ENCODE results near the gene PPFIBP1.
"Not testable (repeated sequence)": the region's sequence is repeated elsewhere in the genome, so short reads cannot be mapped to it uniquely, and the experiment has no call there.

PPFIBP1 gene

DNA sequence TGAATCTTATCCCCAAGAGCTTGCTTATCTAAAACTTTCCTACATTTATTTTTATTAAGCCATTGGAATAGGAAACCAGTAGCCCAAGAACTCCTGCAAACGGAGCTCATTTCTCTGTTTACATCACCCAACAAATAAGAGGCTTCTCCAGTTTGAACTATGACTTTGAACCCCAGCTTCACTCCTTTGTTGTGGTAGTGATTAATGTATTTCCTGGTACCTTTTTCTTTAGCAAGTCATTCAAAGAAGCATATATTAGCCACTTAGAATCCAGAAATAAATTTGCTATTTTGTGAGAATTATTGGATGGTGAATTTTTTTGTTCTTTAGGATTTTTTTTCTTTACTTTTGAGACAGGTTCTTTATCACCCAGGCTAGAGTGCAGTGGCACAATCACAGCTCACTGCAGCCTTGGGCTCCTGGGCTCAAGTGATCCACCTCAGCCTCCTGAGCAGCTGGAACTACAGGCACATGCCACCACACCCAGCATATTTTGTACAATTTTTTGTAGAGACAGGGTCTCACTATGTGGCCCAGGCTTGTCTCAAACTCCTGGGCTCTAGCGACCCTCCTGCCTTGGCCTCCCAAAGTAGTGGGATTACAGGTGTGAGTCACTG lies 104.0 kb downstream of the PPFIBP1 start:
- DNase-seq (ENCODE audit: low spot score) = not testable (repeated sequence)

DNA sequence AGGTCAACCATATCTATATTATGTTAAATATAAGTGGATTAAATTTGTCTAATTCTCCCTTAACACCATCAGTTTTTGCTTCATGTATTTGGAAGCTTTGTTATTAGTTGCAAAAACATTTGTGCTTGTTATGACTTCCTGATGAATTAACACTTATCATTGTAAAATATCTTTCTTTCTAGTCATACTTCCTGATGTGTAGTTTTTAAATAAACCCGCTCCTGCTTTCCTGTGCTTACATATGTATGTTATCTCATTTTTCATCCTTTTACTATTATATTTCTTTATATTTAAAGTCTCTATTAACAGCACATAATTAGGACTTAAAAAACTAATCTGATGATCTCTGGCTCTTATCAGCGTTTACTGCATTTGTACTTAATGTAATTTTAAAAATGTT lies 106.2 kb downstream of the PPFIBP1 start:
- not testable (repeated sequence) for DNase-seq (ENCODE audit: low spot score)

DNA sequence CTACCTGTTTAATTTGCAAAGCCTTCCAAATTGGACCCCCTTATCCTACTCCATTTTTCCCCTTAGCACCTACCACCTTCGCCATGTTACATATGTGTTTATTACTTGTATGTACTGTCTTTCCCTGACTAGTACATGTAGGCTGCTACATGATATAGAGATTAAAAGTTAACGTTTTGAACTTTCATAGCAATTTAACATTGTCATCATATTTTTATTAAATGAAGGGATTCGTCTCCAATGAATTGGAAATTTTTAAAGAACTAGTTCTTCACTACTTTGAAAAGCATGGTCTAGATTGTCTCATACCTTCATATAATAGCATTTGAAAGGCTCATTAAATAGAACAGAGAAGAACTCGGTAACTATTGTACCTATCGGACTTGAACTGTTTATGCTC lies 107.4 kb downstream of the PPFIBP1 start:
- no peak for DNase-seq (ENCODE audit: low spot score)

DNA sequence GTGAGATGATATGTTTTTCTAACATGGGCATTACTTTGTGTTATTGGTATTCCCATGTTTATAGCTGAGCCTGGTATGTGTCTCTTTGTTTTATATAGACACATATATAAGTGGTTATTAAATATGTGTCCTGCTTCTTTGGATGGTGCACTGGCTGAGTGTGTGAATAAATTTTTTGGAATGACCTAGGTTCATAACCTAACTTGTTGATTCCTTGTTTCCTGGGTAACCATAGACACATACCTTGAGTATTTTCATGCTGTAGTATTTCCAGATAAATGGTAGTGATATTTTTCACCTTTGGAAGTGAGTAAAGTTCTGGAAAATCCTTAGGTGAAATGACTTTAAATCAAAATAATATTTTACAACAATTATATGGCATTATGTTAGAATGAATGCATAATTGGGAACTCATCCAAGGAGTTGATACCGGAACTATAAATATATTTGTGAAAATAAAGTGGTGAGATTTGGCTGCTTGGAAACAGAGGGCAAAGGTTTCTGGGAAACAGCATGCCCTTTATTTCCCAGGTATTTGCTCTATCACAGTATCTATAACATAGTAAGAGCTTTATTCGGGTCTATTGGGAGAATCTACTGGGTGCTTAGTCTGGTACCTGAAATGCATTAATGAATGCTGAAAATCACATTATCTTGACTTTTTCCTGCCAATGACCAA lies 107.9 kb downstream of the PPFIBP1 start:
- DNase-seq (ENCODE audit: low spot score) = no peak

DNA sequence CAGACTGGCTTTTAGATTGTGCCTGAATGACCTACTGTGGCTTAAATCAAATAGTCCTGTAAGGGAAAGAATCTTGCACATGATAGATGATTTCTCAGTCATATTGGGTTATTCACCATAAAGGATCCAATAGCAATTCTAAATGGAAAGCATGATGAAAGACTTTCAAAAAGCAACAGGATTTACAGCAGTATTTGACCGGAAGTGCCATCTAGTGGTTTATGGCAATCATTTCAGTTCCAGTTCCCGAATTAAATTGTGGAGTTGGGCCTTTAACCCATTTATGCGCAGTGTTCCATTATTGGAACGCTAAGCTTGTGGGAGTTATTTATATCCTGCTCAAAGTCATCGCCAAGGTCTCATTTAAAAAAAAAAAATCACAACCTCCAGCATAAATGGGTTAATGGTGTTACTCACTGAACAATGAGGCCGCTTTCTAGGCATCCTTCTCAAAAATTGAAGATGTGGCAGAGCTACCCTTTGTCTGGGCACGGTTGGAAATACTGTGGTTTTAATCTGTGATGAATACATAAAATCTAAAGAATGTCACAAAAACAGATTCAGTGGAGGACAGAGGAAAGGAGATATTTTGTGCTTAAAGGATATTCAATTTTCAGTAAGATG lies 111.5 kb downstream of the PPFIBP1 start:
- peak; percentile 73 for DNase-seq (ENCODE audit: low spot score)

DNA sequence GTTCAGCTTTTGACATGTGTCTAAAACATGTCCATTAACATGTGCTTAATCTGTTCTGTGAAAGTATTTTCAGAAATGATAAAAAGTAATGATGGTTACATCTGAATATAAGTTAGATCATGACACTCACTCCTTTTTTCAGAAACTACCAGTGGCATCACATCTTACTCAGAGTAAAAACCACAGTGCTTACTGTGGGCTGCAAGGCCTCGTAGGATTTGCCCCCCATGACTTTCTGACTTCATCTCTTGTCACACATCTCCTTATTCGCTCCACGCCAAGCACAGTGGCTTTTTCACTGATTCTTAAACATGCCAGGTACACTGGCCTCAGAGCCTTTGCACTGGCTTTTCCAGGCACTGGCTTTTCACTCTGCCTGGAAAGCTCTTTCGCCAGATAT lies 112.6 kb downstream of the PPFIBP1 start:
- not testable (repeated sequence) for DNase-seq (ENCODE audit: low spot score)

DNA sequence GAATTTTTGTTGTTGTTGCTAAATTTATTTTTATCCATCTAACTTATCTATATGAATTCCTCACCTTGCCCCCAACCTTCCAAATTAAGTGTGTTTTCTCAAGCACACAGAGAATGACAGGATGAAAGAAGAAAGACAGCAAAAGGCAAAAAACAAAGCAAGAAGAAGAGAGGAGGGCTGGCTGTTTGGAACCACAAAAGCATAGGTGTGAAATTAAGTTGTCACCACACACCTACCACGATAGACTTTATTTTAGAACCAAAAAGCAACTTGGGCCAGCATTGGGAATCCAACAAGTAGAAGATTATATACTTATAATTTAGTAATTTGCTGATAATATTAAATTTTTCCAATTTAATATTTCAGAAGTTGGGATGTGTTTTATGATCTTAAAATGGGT lies 113.5 kb downstream of the PPFIBP1 start:
- DNase-seq (ENCODE audit: low spot score) = no peak

DNA sequence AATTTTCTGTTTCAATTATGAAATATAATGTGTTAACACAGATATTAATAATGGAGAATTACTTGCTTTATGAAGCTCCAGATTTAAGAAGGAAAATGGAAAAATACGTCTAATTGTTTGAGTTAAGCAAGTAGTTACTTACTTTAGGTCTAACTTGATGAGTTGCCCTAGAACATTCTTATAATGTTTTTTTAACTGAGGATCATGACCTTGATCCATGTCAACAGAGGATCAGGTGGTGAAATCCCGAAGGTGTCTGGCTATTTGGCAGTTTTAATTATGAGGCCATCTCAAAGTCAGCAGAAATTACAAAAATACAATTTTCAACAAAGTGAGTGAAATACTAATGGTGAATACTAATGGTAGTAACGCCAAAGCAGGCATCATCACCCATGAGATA lies 115.3 kb downstream of the PPFIBP1 start:
- no peak for DNase-seq (ENCODE audit: low spot score)

DNA sequence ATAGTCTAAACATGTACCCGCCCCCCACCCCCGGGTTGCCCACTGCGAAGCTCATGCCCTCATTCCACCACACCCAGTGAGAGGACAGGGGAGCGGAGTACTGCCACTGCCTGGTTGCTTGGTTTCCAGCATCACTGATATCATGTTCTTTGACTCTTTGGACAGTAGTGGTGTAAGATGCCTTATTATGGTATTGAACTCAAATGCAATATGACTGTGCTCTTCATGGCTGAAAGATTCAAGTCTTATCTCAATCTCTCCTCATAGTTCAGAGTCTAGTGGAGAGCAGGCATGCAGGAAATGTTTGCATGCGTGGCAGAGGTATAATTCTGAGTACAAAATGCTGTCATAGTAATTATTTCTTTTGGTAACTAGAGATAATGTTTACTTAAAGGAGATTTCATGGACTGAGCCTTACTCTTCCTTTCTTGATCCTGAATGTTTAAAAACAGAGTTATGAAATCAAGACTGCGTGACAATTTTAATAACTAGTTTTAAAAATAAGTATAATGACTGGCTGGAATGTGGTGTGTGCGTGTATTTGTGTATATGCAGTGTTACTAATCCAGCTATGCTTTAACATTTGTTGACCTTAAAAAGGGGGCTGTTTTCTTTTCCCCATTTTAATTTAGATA lies 116.7 kb downstream of the PPFIBP1 start:
- DNase-seq (ENCODE audit: low spot score) = not testable (repeated sequence)

DNA sequence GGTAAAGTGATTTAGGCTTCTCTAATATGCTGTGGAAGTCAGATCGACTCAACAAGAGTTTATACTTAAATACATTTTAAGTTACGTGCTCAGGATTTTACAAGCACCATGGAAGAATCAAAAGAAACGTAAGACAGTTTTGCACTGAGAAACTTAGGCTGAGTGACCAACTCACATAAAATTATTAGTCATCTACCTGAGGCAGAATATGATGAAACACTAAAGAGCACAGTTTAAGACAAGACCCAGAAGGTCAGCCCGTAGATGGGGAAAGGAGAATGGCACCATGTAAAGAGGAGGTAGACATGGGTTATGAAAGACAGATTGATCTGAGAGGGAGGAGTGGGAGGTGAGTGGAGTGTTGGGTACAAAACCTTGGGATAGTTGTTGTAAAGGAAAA lies 118.4 kb downstream of the PPFIBP1 start:
- DNase-seq (ENCODE audit: low spot score) = not testable (repeated sequence)

DNA sequence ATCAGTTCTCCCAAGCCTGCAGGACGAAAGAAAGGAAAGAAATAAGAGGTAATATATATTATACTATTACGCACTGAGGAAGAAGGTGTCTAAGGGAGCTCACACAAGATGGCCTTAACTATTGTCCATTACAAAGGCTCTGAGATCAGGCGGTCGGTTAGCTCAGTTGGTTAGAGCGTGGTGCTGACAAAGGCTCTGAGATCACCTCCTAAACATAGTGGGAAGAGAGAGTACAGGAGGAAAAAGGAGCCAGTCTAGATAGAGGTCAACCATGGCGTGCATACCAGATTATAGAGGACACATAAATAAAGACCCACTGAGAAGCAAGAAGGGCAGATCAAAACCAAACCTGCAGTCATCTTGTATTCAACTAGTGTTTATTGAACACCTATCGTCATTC lies 118.9 kb downstream of the PPFIBP1 start:
- not testable (repeated sequence) for DNase-seq (ENCODE audit: low spot score)

DNA sequence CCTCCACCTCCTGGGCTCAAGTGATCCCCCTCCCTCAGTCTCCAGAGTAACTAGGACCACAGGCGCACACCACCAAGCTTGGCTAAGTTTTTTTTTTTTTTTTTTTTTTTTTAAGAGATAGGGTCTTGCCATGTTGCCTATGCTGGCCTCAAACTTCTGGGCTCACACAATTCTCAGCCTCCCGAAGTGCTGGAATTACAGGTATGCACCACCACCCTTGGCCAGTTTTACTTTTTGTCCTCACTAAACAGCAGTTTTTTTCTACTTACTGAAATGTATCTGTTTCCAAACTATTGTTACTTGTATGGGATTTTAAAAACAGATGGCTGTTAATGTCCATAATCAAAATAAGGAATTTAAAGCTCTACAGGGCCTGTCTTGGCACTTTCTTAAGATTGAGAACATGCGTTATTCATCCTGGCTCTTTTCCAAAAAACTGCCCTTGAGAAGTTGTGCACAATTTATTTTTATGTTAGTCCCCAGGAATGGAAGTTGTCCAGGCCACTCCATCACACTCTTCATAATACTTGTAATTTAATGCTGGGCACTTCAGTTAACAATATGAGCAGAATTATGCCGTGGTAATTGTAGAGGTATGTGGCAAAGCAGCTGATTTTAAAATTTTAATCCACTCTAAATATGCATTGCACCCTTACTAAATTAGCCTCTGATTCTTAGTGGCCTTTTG lies 120.3 kb downstream of the PPFIBP1 start:
- DNase-seq (ENCODE audit: low spot score) = no peak

DNA sequence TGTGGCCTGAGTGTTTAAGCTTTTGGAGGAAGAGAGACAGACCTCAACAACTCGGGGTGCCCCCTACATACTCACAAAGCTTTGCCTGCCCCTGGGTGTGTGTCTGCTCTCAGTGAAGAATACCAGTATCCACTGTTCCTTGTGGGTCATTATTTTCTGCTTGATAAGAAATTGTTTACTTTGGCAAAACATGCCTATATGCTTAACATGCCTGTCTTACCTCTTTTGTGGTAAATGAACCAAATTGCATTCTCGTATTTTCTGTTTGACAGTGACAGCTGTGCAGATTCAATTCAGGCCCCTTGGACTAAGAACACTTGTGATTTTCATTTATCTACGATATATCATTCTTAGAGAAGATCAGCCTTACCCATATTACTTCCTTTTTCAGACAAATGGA lies 121.7 kb downstream of the PPFIBP1 start:
- DNase-seq (ENCODE audit: low spot score) = no peak

DNA sequence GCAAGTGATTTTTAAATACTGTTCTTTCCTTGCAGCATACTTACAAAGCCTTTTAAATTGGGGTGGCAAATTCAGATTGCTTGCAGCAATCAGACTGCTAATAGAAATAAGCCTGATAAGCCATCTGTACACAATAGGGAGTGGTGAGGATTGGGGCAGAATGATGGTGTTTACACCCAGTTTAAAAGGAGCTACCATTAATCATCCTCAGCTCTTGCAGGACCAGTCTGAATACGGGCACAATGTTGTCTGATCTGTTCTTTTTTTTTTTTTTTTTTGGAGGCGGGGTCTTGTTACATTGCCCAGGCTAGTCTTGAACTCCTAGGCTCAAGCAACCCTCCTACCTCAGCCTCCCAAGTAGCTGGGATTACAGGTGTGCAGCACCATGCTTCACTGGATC lies 122.1 kb downstream of the PPFIBP1 start:
- no peak for DNase-seq (ENCODE audit: low spot score)

DNA sequence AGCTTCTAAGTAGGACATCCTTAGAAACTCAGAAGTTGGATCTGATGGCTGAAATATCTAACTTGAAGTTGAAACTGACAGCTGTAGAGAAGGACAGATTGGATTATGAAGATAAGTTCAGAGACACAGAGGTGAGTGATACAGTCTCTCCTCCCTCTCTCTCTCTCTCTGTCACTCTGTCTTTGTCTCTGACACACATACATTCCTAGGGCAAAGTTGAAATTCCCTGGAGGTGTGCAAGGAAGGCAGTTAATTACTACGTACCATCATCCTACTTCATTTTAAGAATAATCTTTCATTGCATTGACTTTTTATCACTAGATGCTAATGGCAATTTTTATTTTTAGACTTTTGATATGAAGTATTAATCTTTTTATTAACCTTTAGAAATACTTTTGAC lies 126.0 kb downstream of the PPFIBP1 start:
- DNase-seq (ENCODE audit: low spot score) = no peak

DNA sequence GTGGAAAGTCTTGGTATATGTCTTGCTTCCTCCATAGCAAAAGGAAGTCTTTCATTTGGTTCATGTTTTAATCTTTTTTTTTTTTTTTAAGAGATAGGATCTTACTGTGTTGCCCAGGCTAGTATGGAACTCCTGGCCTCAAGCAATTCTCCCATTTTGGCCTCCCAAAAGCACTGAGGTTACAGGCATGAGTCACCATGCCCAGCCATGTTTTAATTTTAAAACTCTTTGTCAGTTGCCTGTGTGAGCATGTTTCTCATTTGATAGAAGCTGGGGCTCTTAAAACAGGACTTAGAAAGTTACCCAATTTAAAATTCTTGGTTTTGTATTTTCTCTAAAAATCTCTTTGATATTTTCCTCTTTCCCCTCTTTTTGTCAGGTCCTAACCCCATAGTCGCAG lies 127.2 kb downstream of the PPFIBP1 start:
- DNase-seq (ENCODE audit: low spot score) = no peak

DNA sequence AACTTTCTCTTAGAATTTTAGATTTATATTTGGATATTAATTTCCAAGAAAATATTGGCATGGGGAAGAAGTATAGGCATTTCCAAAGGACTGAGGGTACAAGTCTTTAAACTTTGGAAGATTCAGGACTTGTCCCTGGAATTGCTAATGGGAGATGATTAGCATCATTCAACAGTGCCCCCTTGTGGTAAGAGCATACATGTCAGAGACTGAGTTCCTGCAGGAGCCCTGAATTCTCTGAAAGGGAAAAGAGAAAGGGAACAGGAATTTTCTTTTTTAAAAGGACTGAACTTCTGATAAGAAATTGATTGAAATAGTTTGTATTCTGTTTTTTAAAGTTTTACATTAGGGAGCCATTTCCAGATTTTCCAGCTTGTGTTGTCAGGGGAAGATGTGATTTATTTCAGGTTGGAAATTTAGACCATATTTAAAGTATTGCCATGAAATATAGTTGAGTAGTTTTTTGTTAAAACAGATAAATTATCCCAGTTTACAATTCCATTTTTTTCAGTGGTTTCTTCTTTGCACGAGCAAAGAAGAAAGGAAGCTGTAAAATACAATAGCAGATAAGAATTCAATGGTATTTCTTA lies 128.3 kb downstream of the PPFIBP1 start:
- peak; percentile 90 for DNase-seq (ENCODE audit: low spot score)

DNA sequence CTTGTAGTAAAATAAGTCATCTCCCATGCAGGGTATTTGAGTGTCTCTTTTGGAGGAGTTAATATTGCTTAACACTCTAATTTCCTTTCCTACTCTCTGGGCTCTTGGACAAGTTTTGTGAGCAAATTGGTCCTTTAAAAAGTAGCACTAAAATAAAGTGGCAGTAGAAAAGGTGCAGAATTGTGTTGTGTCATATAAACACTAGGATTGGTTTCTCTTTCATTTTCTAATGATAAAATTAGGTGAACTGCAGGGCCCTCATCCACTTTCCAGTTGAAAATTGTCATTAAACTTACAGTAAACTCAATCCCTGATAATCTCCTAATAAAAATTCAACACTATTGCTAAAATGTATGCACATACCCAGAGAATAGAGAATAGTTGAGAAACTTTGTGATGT lies 129.7 kb downstream of the PPFIBP1 start:
- no peak for DNase-seq (ENCODE audit: low spot score)

DNA sequence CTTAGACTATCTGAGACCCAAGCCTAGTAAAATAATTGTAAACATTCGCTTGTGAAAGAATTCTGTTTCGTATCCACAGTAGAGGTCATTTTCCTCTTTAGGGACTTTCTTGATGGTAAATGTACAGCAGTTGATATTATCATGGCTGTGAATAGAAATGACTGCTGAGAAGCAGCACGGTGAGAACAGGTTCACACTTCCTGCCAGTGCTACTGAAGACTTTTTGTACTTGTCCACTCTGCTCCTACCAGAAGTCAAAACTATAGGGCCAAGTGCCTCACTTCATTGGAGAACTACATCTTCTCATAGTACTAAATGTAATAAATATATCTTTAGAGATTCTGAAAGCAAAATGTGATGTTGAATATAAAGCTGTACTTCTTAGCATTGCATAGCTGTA lies 131.5 kb downstream of the PPFIBP1 start:
- DNase-seq (ENCODE audit: low spot score) = not testable (repeated sequence)

DNA sequence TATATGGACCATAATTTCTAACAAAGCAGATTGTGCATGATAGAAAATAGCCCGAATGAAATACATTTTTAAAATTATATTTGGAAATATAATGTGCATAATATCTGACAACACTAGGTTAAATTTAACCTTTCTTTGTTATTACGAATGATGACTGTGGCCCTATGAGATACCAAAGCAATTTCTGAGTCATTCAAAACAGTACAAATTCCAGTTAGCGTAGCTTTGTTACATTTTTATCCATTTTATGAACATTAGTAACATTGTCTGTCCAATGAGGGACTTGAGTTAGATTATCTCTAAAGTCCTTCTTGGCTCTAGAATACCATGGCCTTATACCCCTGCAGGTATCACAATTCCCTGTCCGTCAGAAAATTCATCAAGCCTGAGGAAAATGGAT lies 133.3 kb downstream of the PPFIBP1 start:
- no peak for DNase-seq (ENCODE audit: low spot score)

DNA sequence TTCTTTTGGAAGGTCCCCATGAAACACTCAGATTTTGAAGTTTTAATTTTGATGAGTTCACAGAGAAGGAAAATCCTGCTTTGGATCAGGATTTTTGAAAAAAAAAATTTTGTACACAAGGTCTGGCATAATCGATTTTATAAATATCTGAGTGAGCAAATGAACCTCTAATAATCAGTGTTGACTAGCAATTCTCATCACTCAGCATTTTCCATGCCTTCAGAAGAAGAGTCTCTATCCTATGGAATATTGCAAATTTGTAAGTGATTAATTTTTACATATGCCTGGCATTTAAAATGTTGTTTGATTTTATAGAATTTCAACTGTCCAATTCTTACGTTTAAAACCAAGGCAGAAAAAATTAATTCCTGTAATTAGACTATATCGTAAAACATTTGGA lies 141.7 kb downstream of the PPFIBP1 start:
- DNase-seq (ENCODE audit: low spot score) = no peak

DNA sequence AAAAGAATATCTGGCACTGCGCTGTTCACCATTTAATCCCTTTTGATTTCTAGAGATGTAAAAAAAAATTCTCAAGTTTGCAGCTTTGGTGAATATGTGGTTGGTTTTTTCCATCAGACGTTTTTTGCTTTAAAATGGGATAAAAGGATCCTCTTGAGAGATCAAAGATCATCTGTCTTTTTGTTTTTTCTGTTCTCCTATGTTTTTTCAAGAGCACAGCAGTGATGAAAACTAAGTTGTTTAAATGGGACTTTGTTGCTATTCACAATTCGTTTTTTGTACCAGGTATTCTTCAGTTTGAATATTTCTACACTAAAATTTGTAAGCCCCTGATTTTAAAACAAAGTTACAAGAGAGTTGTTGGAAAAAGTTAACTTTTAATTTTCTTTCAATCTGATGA lies 142.5 kb downstream of the PPFIBP1 start:
- no peak for DNase-seq (ENCODE audit: low spot score)
